ENCODE data around the gene ARHGAP45.
"Not testable (repeated sequence)": the region's sequence is repeated elsewhere in the genome, so short reads cannot be mapped to it uniquely, and the experiment has no call there.

ARHGAP45 gene

DNA sequence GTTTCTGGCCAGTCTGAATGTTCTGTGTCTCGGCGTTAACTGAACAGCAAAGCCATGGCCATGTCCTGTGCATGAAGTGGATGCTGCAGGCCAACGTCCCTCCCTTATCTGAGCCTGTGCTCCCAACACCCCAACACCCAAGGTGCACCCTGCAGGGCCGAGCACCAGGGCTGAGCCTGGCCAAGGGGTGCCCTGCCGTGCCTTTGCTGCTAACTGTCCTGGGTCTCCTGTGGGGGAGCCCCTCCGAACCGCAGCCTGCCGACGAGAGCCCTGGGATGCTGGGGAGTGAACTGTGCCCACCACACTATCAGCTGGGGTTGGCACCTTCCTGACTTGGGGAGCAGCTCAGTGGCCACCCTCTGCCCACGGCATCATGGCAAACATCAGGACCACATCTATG, 54.4 kb downstream of the ARHGAP45 start:
- no peak for DNase-seq

DNA sequence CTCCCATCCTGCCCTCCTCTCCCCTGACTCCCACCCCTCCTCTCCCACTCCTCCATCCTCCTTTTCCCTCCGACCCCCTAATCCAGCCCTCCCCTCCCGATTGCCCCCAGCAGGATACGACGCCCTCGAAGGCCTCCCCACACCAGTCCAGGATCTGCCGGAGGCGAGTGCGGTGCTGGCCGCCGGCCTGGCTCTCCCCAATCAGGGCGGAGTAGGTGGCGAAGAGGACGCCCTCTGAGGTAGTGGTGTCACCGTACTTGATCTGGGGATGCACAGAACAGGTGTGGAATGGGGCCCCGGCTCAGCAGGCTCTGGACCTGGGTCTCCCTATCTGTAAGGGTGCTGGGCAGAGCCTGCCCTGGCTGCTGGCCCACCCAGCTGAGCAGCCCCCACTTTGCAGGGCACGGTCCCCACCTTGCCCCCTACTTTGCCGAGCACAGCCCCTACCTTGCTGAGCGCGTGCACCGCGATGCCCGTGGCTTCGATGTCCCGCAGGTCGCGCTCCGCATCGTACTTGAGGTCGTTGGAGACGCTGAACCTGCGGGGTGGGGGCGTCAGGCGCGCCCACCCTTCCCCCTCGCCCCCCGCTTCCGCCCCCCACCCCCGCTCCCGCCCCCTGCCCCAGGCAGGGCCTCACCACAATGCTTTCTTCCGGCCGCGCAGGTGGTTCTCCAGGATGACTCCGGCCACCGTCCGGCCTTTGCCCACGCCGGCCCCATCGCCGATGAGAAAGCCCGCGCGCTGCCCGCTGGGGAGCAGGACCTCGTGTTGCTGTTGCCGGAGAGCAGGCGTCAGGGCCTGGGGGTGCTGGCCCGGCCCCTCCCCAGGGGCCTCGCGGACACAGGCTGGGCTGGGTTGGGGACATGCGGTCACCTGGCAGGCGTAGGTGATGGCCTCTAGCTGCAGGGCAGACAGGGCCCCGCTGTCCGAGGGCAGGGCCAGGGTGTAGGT, 55.3 kb downstream of the ARHGAP45 start:
- no peak for DNase-seq

- peak; percentile 73 for DNase-seq
Observed at GRCh38 chr19:1122972-1123363, 56.0 kb downstream of the ARHGAP45 start.

DNA sequence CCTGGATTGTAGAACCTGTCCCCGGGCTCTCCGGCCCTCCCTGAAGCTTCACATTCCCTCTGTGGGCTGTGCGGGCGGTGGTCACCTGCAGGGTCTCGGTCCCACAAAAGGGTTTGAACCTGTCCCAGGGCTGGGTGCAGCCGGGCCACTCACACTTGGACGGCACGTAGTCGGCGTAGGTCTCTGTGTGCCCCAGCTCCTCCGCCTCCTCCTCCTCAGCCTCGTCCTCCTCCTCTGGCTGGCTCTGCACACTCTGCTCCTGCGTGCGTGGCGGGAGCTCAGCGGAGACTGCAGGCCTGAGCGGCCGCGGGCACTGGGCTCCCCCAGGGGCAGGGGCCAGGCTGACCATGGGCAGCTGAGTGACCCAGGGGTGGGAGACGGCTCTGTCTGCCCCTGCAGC, 56.4 kb downstream of the ARHGAP45 start:
- no peak for DNase-seq

DNA sequence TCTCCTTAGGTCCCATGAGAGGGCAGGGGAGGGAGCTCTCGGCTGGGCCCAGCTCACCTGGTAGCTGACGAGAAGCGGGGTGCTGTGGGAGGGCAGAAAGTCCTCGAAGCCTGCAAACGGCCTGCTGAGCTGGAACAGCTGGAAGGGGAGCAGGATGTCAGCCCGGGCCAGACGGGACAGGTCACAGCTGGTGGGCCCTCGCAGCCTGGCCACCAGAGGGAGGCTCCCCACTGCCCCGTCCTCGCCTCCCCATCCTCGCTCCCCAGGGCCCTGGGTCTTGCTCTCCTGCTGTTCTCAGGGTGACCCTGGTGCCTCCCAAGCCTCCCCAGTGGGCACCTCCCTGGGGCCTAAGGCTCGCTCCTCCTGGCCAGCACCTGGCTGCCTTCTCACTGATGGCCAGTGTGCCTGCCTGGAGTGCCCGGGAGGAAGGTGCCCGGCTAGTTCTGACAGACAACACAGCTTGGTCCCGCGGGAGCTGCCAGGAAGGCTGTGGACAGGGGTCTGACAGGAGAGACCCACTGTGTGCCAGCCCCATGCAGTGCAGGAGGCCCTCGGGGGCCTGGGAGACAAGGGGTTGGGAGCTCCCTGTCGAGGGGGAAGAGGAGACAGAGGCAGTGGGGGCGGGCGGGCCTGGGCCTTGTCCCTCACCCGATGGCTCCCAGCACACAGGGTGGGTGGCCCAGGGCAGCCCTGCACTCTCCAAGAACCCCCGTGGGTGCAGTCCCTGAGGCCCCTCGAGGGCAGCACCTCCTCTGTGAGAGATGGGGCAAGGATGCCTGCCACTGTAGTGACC, 57.1 kb downstream of the ARHGAP45 start:
- no peak for DNase-seq

DNA sequence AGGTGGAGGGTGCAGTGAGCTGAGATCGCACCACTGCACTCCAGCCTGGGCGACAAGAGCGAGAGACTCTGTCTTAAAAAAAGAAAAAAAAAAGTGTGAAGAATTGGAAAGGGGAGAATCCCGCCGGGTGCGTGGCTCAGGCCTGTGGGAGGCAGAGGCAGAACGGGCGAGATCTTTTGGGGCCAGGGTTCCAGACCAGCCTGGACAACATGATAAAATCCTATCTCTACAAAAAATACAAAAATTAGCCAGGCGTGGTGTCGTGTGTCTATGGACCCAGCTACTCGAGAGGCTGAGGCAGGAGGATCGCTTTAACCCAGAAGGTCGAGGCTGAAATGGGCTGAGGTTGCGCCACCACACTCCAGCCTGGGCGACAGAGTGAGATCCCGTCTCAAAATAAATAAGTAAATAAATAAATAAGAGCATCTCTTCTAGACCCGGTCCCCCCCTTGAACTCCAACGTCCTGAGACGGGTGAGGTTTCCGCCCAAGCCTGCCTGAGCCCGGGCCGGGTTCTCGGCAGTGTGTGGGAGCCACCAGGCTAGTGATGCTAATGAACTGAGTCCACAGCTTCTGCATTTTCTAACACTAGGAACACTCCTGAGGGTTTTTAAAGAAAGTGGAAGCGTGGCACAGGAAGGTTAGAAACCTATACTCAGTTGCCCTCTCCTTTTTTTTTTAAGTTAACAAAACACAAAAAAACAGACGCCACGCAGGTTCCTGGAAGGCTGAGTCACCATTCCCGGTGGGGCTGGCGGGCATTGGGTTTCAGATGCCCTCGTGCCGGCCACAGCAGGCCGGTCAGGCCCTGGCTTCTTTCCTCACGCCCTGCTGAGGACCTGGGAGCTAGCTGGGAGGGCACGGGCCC, 58.9 kb downstream of the ARHGAP45 start:
- no peak for DNase-seq

DNA sequence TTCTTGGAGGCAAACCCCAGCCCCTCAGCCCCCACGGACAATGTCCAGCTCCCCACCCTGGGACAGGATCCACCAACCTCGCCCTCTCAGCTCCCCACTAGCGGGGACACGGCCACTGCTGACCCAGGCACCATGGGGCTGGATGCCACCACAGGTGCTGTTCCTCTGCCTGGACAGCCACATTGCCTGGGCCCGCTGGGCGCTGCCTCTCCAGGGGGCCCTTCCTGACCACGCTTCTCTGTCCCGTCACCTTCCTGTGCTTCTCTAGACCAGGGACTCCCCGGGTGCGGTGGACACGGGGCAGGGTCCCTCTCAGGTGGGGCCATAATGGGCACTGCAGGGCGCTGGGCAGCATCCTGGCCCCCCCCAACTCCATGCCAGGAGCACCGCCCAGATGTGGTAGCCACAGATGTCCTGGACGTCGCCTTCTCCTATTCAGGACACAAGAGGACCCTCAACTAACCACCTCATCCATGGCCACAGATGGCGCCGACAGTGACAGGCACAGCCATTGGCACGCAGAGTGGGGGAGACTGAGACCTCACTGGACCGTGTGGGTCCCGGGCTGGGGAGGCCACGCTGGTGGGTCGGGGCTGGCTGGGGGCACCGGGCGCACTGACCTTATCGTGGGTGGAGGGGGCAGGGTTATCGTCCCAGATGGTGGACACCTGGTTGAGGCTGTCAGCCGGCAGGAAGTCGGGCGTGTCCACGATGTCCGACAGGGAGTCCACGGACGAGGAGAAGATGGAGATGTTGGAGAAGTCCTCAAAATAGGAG, 60.2 kb downstream of the ARHGAP45 start:
- DNase-seq = no peak

GRCh38 chr19:1128106-1128505, 61.1 kb downstream of the ARHGAP45 start:
- no peak for DNase-seq

GRCh38 chr19:1129084-1129483, 62.1 kb downstream of the ARHGAP45 start:
- not testable (repeated sequence) for DNase-seq

- DNase-seq = no peak
Observed at GRCh38 chr19:1129535-1129934, 62.6 kb downstream of the ARHGAP45 start.

- peak; percentile 18 to 34 for DNase-seq
Observed at GRCh38 chr19:1130771-1131717, 64.1 kb downstream of the ARHGAP45 start.

GRCh38 chr19:1131718-1132551, 65.0 kb downstream of the ARHGAP45 start:
- peak; percentile 83 to 86 for DNase-seq

DNA sequence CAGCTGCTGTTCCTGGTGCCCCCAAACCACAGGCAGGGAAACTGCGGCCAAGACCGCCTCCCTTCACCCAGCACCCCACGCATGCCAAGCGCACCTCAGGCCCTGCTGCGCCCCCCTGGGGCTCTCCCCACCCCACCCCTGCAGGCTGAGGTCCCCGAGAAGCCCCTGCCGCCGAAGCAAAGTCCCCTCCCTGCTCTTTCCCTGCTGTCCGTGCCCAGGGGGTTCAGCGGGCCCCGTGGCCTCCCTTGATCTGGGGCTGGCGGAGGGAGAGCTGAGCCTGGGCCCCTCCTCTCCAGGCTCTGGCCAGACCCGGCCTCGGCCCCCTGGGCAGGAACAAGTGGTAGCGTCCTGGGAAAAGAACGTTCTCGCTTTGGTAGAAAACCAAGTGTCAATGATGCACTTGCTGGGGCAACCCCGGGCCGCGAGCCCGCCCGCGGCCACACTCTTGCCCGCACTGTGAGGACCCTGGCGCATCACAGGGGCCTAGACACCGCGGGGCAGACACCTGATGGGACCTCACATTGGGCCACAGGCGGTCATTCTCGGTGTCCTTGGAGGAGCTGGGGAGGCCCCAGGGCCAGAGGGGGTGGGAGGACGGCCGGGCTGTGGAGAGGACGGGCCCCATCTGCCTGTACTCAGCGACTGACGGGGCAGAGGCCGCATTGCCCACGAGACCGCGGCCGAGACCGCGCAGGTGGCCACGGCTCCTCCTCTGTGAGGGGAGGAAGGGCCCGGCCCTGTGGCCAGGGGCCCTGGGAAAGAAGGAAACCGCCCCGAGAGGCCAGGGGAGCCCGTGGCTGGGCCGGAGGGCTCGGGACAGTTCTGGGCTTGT, 65.8 kb downstream of the ARHGAP45 start:
- peak in 1 of 2 donors; percentile 34 for DNase-seq

- peak; percentile 72 to 82 for DNase-seq
Observed at GRCh38 chr19:1133471-1133929, 66.5 kb downstream of the ARHGAP45 start.

DNA sequence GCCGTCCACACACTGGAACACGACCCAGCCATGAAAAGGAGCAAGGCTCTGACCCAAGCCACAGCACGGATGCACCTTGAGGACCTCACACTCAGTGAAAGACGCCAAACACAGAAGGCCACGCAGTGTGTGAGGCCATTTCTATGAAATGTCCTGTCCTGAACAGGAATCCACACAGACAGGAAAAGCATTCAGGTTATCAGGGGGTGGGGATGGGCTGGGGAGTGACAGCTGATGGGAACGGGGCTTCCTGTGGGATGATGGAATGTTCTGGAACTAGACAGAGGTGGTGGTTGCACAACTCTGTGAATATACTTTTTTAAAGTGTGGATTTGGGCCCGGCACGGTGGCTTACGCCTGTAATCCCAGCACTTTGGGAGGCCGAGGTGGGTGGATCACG, 67.5 kb downstream of the ARHGAP45 start:
- DNase-seq = no peak

- no peak for DNase-seq
Observed at GRCh38 chr19:1135454-1135853, 68.5 kb downstream of the ARHGAP45 start.

- DNase-seq = no peak
Observed at GRCh38 chr19:1136201-1136600, 69.2 kb downstream of the ARHGAP45 start.
